NCI-H1105 (cell line): ENCODE data around the gene TMEM44.
A peak's percentile ranks its signal among the peaks of the same experiment; 100 is the strongest.
"Not testable (repeated sequence)": the region's sequence is repeated elsewhere in the genome, so short reads cannot be mapped to it uniquely, and the experiment has no call there.

ENCODE experiments used
- DNase-seq: peaks from one replicate; lab custom pipeline; 2025; lab: John Stamatoyannopoulos, UW

Gene TMEM44

GRCh38 chr3:194554473-194555123 is 78.6 kb downstream of the TMEM44 start:
- no peak for DNase-seq

DNA sequence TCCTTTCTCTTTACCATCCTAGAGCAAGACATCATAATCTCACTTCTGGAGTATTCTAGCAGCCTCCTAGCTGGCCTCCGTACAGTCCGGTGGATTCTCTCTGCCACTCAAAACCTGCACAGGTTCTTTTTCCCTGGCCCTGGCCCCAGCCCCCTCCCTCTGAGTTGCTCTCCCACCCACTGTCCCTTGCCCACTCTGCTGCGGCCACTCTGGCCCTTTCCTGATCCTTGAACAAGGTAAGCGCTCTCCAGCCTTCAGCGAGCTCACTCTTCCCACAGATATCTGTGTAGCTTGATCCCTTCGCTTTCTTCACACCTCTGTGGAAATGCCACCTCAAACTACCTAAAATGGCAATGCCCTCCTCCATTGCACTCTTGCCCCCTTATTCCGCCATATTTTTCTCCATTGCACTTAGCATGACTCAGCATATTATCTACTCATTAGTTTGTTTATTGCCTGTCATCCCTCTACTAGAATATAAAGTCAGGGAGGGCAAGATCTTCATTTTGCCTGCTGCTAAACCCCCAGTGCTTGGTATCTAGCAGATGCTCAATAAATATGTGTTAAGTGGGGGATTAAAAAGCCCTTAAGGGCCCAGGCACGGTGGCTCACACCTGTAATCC is 80.8 kb downstream of the TMEM44 start:
- DNase-seq = no peak

DNA sequence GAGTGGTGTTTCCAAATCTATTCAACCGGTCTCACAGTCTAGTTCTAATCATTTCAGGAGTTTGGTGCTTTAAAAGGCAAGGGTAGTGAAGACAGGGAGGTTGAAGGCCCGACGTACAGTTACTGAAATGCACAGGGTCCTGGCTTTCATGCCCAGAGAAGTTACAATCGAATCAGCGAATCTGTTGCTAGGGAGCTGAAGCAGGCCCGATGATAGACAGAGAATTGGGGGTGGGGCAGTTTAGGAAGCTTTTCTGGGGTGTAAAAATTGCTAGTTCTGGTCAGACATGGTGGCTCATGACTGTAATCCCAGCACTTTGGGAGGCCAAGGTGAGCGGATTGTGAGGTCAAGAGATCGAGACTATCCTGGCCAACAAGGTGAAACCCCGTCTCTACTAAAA is 83.4 kb downstream of the TMEM44 start:
- no peak for DNase-seq

GRCh38 chr3:194548346-194549321 is 84.6 kb downstream of the TMEM44 start:
- no peak for DNase-seq

GRCh38 chr3:194547042-194547441 is 86.2 kb downstream of the TMEM44 start:
- DNase-seq = no peak

DNA sequence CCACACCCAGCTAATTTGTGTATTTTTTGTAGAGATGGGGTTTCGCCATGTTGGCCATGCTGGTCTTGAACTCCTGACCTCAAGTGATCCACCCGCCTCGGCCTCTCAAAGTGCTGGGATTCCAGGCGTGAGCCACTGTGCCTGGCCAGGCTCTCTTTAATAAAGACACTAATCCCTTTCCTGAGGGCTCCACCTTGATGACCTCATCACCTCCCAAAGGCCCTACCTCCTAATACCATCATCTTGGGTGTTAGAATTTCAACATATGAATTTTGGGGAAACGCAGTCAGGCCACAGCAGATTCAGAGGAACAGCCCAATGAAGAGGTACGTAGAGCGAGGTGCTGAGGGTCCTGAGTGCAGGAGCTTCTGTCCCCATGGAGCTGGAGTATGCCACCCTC is 87.7 kb downstream of the TMEM44 start:
- not testable (repeated sequence) for DNase-seq

DNA sequence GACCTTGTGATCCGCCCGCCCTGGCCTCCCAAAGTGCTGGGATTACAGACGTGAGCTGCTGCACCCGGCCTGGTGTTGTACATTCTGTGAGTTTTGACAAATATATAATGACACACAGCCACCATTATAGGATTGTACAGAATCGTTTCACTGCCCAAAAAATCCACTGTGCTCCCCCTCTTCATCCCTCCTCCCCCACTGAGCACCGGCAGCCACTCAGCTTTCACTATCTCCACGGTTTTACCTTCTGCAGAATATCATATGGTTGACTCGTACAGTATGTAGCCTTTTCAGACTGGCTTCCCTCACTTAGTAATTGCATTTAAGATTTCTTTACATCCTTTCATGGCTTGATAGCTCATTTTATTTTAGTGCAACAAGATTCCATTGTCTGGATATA is 89.7 kb downstream of the TMEM44 start:
- no peak for DNase-seq

GRCh38 chr3:194541483-194541882 is 91.7 kb downstream of the TMEM44 start:
- DNase-seq = no peak

- DNase-seq = no peak
Observed at GRCh38 chr3:194540274-194540905, 92.8 kb downstream of the TMEM44 start.

DNA sequence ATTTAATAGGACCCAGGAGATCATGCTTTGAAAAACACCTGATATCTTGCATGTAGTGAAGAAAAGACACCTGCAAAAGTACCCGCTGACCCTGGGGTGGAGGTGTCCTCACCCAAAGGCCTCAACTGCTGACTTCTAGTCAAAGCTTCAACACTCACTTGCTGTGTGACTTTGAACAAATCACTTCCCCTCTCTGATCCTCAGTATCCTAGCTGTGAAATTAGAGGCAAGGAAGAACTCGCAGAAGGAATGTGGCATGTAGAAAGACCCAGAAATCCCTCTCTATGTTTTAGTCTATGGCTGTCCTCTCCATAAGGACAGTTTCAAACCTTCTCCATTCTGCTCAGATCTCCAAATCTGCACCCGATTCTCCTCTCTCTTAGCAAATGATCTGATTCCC is 93.7 kb downstream of the TMEM44 start:
- DNase-seq = no peak

- DNase-seq = peak; percentile 14
Observed at GRCh38 chr3:194537732-194538247, 95.4 kb downstream of the TMEM44 start.
